Retinal pigment epithelial cell (primary cell): ENCODE data around the gene TICAM2.

Source experiments
- DNase-seq: peaks from one replicate; pipeline ENCODE4 v3.0.0-alpha.2; 2010; ENCODE audit warnings: low read depth
- H3K4me3 ChIP-seq: 2 replicates; pipeline ENCODE4 v1.5.1; 2011; ENCODE audit warnings: mild to moderate bottlenecking, low read length, control low read depth, moderate library complexity
- TF ChIP-seq, protein P1 (sequence below): conservative IDR thresholded peaks from 2 replicates; pipeline ENCODE4 v1.5.1; 2011; ENCODE audit warnings: low read depth, low read length, control low read depth, inconsistent platforms

TICAM2 gene

DNA sequence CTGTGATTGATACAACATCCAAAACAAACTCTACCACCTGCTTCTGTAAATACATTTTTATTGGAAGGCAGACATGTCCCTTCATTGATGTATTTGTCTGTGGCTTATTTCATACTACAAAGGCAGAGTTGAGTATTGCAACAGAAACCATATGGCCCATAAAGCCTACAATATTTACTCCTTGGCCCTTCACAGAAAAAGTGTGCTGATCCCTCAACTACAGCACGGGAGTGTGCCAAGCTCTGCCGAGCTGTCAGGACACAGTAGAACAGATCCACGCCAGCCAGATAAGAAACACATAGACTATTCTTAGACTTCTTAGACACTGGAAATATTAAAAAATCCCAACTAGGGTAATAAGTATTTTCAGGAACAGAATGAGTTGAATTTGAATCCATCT lies 13.2 kb downstream of the TICAM2 start:
- no peak overlapping the region for H3K4me3 ChIP-seq
- no peak for DNase-seq
- TF ChIP-seq, protein P1, sequence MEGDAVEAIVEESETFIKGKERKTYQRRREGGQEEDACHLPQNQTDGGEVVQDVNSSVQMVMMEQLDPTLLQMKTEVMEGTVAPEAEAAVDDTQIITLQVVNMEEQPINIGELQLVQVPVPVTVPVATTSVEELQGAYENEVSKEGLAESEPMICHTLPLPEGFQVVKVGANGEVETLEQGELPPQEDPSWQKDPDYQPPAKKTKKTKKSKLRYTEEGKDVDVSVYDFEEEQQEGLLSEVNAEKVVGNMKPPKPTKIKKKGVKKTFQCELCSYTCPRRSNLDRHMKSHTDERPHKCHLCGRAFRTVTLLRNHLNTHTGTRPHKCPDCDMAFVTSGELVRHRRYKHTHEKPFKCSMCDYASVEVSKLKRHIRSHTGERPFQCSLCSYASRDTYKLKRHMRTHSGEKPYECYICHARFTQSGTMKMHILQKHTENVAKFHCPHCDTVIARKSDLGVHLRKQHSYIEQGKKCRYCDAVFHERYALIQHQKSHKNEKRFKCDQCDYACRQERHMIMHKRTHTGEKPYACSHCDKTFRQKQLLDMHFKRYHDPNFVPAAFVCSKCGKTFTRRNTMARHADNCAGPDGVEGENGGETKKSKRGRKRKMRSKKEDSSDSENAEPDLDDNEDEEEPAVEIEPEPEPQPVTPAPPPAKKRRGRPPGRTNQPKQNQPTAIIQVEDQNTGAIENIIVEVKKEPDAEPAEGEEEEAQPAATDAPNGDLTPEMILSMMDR: no peak

DNA sequence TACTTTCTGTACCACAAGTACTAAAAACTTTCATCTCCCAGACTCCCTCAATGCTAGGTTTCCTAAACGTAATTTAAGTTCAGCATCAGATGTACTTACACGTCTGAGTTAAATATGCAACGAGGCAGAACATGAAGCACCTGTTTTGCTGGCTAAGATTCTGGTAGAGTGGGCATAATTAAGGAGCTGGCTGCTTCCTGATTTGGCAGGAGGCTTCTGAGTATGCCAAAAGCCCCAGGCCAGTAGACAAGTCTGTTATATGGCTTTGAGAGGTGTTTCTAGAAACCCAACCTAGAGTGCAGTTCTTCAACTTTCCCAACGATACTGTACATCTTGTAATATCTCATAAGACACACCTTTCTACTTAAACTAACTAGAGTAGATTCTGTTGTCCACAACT lies 13.6 kb downstream of the TICAM2 start:
- H3K4me3 ChIP-seq: no peak overlapping the region
- TF ChIP-seq, protein P1: no peak
- DNase-seq: no peak

DNA sequence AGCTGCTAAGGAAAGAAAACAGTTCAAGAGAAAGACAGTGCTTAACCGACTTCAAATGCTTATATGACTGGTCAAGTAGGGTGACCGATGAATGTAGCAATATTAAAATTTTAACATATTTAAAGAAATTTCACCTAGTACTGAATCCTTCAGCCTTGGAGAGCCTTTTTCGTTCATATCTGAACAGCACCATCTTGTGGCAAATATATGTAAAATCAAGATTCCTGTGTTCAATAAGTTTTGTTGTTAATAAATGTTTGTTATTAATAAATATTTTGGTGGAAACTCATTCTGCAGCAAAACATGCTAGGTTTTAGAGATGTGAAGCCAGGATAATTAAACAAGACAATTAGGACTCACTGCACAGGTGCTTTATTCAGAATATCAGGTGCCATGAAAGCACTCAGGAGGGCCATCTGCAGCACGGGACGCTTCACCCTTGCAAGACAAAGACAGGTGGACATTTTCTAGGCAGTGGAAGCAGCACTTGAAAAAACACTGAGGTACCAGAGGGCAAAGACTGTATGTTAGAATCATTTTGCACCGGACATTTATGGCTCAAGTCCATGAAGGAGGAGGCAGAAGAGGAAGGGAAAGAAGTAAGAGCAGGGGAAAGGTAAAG lies 15.6 kb downstream of the TICAM2 start:
- no peak for DNase-seq
- TF ChIP-seq, protein P1: peak; percentile 30
- H3K4me3 ChIP-seq: no peak overlapping the region

DNA sequence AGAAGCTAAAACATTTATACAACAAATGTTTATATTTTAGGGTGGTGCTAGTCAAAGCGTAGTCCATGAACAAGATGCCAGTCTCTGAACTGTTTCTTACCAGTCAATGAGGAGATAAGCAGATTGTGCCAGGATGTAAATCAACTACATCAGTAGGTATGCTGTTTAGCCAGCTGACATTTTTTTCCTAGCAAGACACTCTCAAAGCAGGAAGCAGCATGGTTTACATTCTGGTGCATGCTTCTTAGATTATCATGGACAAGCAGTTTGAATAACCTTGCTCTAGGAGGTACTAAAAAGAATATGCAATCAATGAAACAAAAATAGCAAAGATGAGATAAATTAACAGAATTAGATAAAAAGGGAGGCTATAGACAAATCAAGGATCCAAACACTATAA lies 17.0 kb downstream of the TICAM2 start:
- H3K4me3 ChIP-seq: no peak overlapping the region
- TF ChIP-seq, protein P1: no peak
- DNase-seq: no peak

DNA sequence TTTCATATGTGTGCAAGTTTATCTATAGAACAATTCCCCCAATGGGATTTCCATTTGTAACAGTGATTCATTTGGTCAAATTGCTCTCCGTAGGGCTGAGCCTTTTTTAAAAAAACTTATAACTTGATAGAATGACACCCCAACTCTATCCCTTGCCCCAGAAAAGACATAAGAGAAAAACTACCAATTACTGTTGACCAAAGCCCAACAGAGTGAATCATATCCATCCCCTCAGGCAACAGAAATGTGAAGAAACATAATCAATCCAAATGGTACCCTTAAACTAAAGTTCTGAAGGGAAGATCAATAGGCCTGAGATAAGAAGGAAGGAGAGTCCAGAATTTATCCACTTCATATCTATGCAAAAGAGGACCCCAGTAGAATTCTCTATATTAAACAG lies 17.8 kb downstream of the TICAM2 start:
- no peak for DNase-seq
- H3K4me3 ChIP-seq: no peak overlapping the region
- TF ChIP-seq, protein P1: no peak

DNA sequence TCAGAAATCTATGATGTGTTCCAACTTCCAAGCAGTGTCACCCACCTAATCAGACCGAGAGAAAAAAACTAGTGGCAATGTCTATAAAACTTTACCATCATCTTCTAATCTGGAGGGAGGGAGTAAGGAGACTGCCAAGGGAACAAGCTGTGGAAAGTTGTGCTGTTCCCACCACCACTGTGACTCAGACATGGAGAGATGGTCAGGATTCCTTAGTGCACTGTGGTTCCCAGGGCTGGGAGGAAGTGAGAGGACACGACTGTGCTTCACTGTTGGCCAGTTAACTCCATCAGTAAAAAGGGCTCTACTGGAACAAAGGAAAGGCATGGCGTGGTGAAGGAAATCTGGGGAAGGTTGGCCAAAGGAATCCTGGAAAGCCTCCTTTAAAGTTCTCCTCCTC lies 18.8 kb downstream of the TICAM2 start:
- no peak overlapping the region for H3K4me3 ChIP-seq
- no peak for DNase-seq
- TF ChIP-seq, protein P1: no peak

DNA sequence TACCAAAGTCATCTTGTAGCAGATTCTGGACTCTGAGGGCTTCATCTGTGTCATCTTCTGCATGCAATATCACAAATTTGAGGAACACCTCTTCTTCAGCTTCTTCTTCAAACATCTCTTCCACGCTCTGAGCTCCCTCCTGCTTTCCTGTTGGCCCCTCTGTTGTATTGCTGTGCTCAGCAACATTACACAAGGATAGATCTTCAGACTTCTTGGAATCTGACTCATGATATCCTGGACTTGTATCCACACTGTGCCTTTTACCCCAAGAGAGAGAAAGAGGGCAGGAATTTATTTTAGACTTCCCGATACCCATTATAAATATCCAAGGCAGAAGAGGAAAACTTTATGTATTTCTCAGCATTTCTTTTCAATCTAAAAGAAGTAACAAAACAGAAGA lies 21.3 kb downstream of the TICAM2 start:
- DNase-seq: no peak
- TF ChIP-seq, protein P1: no peak
- no peak overlapping the region for H3K4me3 ChIP-seq
